Measurements from ENCODE around the gene MYO5A.
"Not testable (repeated sequence)": the region's sequence is repeated elsewhere in the genome, so short reads cannot be mapped to it uniquely, and the experiment has no call there.

MYO5A gene

DNA sequence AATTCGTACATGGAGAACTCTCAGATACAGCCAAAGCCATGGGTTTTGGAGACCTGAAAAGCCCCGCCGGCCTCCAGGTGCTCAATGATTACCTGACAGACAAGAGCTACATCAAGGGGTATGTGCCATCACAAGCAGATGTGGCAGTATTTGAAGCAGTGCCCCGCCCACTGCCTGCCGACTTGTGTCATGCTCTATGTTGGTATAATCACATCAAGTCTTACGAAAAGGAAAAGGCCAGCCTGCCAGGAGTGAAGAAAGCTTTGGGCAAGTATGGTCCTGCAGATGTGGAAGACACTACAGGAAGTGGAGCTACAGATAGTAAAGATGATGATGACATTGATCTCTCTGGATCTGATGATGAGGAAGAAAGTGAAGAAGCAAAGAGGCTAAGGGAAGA lies 23.5 kb downstream of the MYO5A start:
- DNase-seq (ENCODE audit: low read depth in 2 of 2): no peak

GRCh38 chr15:52503788-52504496 lies 24.7 kb downstream of the MYO5A start:
- DNase-seq (ENCODE audit: low read depth in 2 of 2): no peak

DNA sequence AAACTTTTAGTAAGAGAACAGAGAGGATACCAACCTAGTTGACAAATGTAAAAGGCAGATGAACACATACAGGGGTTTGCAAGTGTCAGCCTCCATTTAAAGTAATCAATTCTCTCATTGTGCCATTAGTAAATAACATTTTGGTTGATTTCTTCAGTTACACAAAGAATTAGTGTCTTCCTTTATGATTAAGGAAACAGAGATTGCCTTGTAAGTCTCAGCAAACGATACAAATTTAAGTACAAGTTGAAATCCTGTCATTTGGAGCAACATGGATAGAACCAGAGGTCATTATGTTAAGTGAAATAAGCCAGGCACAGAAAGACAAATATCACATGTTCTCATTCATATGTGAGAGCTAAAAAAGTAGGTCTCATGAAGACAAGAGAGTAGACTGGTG lies 26.1 kb downstream of the MYO5A start:
- no peak for DNase-seq (ENCODE audit: low read depth in 2 of 2)

- DNase-seq (ENCODE audit: low read depth in 2 of 2): no peak
These were observed 29.2 kb downstream of the MYO5A start for GRCh38 chr15:52499506-52499905.

- no peak for DNase-seq (ENCODE audit: low read depth in 2 of 2)
These were observed 30.0 kb downstream of the MYO5A start for GRCh38 chr15:52498706-52499105.

- peak in 1 of 2 donors; percentile 4 for DNase-seq (ENCODE audit: low read depth in 2 of 2)
These were observed 31.8 kb downstream of the MYO5A start for GRCh38 chr15:52496776-52497470.

DNA sequence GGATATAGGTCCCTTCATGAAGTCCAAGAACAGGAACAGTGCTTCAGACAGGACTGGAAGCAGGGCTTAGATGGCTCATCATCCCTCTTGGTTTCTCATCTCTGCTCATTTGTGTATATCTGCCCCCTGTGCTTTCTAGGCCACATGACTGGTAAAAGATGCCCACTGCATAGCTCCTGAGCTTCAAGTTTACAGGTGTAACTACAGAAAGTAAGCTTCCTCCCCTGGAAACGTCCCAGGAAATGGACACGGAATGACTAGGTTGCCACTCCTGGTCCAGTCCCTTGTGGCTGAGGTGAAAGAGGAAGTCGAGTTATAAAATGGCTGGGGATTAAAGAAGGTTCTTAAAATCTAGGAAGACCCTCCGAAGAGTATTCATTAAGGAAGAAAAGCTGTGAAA lies 32.5 kb downstream of the MYO5A start:
- DNase-seq (ENCODE audit: low read depth in 2 of 2): no peak

- no peak for DNase-seq (ENCODE audit: low read depth in 2 of 2)
These were observed 33.6 kb downstream of the MYO5A start for GRCh38 chr15:52495125-52495524.

- no peak for DNase-seq (ENCODE audit: low read depth in 2 of 2)
These were observed 34.7 kb downstream of the MYO5A start for GRCh38 chr15:52493968-52494367.

- no peak for DNase-seq (ENCODE audit: low read depth in 2 of 2)
These were observed 36.5 kb downstream of the MYO5A start for GRCh38 chr15:52492132-52492531.

DNA sequence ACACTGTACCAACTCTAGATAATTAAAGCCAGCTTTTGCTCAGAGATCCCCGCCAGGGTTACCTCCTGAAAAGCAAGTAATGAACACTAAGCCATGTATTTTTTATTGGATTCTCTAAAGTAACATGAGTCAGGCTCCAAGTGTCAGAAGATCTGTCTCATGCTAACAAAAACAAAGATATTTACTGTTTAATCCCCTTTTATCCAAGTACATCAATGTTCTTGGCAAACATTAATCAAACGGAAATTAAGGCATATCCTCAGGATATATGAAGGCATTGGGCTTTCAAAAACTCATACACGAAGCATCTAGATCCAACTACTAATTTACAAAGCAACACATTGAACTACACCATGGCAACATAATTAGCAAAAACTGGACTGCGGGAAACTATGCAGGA lies 37.2 kb downstream of the MYO5A start:
- DNase-seq (ENCODE audit: low read depth in 2 of 2): no peak

- not testable (repeated sequence) for DNase-seq (ENCODE audit: low read depth in 2 of 2)
These were observed 39.2 kb downstream of the MYO5A start for GRCh38 chr15:52489430-52489829.

DNA sequence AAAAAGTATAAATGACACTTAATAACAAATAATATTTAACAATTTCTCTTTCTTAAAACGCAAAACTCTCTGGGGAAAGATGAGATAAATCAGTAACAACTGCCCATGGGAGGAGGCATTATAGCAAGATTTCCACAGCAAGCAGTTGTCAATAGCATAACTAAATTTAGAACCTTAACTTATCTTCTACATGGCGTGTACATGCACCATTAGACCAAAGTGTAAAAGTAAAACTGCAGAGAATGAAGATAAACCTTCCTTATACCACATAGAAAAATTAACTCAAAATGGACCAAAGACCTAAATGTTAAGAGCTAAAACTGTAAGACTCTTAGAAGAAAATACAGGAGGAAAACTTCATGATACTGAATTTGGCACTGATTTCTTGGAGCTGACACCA lies 39.9 kb downstream of the MYO5A start:
- no peak for DNase-seq (ENCODE audit: low read depth in 2 of 2)

GRCh38 chr15:52486003-52486996 lies 42.4 kb downstream of the MYO5A start:
- DNase-seq (ENCODE audit: low read depth in 2 of 2): no peak

- no peak for DNase-seq (ENCODE audit: low read depth in 2 of 2)
These were observed 43.4 kb downstream of the MYO5A start for GRCh38 chr15:52485290-52485689.

DNA sequence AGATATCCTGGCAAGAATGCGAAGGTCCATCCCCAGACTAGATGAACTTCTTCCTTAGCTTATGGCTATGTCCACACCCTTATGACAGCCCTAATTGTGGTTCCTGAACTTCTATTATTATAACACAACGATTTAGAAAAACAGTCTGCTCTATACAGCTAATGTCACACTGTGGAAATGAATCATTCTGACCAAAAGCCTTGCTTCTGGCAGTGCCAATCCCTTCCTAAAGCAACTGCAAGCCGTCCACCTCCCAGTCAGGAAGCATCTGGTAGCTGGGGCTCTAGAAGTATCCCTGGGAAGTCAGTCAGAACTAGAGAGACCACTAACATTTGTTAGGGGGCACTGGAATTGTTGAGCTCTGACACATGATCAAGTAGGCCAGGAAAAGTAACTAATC lies 45.0 kb downstream of the MYO5A start:
- no peak for DNase-seq (ENCODE audit: low read depth in 2 of 2)

GRCh38 chr15:52481915-52482314 lies 46.8 kb downstream of the MYO5A start:
- peak in 1 of 2 donors; percentile 19 for DNase-seq (ENCODE audit: low read depth in 2 of 2)

GRCh38 chr15:52480990-52481389 lies 47.7 kb downstream of the MYO5A start:
- no peak for DNase-seq (ENCODE audit: low read depth in 2 of 2)

GRCh38 chr15:52466716-52467115 lies 62.0 kb downstream of the MYO5A start:
- no peak for DNase-seq (ENCODE audit: low read depth in 2 of 2)

- no peak for DNase-seq (ENCODE audit: low read depth in 2 of 2)
These were observed 62.5 kb downstream of the MYO5A start for GRCh38 chr15:52466134-52466701.

DNA sequence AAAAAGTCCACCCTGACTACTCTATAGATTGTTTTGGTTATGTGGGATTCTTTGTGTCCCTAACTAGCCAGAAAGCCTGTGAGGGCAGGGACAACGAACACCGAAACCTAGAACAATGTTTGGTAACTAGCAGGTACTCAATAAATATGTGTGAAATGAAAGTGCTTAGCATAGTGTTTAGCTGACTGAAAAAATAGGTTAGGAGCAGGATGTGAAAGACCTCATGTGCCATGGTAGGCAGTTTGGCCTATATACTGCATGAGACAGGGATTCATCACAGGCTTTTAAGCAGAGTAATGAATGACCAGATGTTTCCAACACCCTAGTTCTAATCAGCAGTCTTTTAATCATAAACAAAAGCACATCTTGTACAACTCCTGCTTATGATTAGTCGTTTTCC lies 64.2 kb downstream of the MYO5A start:
- no peak for DNase-seq (ENCODE audit: low read depth in 2 of 2)

- DNase-seq (ENCODE audit: low read depth in 2 of 2): no peak
These were observed 64.6 kb downstream of the MYO5A start for GRCh38 chr15:52464040-52464439.
